Neuron (in vitro differentiated cells): ENCODE results near the gene ADK.

Experiments used
- H2AFZ ChIP-seq: one replicate; pipeline ENCODE4 v1.6.1; 2013; ENCODE audit warnings: low read depth, mild to moderate bottlenecking, inconsistent platforms, low read length, moderate library complexity
- H3K27me3 ChIP-seq: one replicate; pipeline ENCODE4 v1.6.1; 2013; ENCODE audit warnings: low read length; ENCODE audit not compliant: insufficient read depth
- H3K36me3 ChIP-seq: one replicate; pipeline ENCODE4 v1.6.1; 2013; ENCODE audit warnings: low read length; ENCODE audit not compliant: insufficient read depth
- H3K4me1 ChIP-seq: one replicate; pipeline ENCODE4 v1.6.1; 2013; ENCODE audit warnings: low read length; ENCODE audit not compliant: insufficient read depth
- H3K4me3 ChIP-seq: 2 replicates; pipeline ENCODE4 v1.5.1; 2013; ENCODE audit warnings: mild to moderate bottlenecking, low read length, moderate library complexity
- H3K9me3 ChIP-seq: one replicate; pipeline ENCODE4 v1.6.1; 2013; ENCODE audit warnings: low read length

ADK gene

GRCh38 chr10:74151879-74152722 lies 1.1 kb downstream of the ADK start:
- Histone ChIP-seq H3K4me1 (peaks cover 24% of the 10 kb centered on the region), H3K4me3 (peak overlapping the region; percentile 78)

GRCh38 chr10:74153123-74153522 lies 2.1 kb downstream of the ADK start:
- peaks cover 2% of the 10 kb centered on the region for H3K36me3 ChIP-seq
- H3K4me1 ChIP-seq = peaks cover 24% of the 10 kb centered on the region
- no peaks in the 10 kb centered on the region for H3K27me3 ChIP-seq
- no peaks in the 10 kb centered on the region for H3K9me3 ChIP-seq
- no peak overlapping the region for H2AFZ ChIP-seq
- peak overlapping the region; percentile 78 for H3K4me3 ChIP-seq

More at GRCh38 chr10:74151879-74152722, 1.1 kb downstream of the ADK start:
- Histone ChIP-seq H3K27me3 (no peaks in the 10 kb centered on the region), H3K36me3 (peaks cover 5% of the 10 kb centered on the region), H3K9me3 (no peaks in the 10 kb centered on the region), H2AFZ (peak overlapping the region; percentile 18)

- Histone ChIP-seq H3K36me3 (no peaks in the 10 kb centered on the region), H2AFZ (no peak overlapping the region), H3K4me1 (peaks cover 24% of the 10 kb centered on the region), H3K9me3 (no peaks in the 10 kb centered on the region), H3K4me3 (no peak overlapping the region), H3K27me3 (no peaks in the 10 kb centered on the region)
Measured at GRCh38 chr10:74153676-74154075, 2.7 kb downstream of the ADK start.

- Histone ChIP-seq H3K4me3 (no peak overlapping the region), H3K4me1 (peaks cover 14% of the 10 kb centered on the region), H2AFZ (no peak overlapping the region), H3K9me3 (no peaks in the 10 kb centered on the region), H3K36me3 (no peaks in the 10 kb centered on the region), H3K27me3 (no peaks in the 10 kb centered on the region)
Measured at GRCh38 chr10:74156919-74157289, 5.9 kb downstream of the ADK start.

GRCh38 chr10:74160013-74160412 lies 9.0 kb downstream of the ADK start:
- H3K4me1 ChIP-seq = no peaks in the 10 kb centered on the region
- no peaks in the 10 kb centered on the region for H3K27me3 ChIP-seq
- H2AFZ ChIP-seq = no peak overlapping the region
- H3K36me3 ChIP-seq = peaks cover 2% of the 10 kb centered on the region
- H3K9me3 ChIP-seq = no peaks in the 10 kb centered on the region
- H3K4me3 ChIP-seq = no peak overlapping the region

- no peak overlapping the region for H2AFZ ChIP-seq
- H3K27me3 ChIP-seq = no peaks in the 10 kb centered on the region
- H3K4me1 ChIP-seq = no peaks in the 10 kb centered on the region
- peaks cover 2% of the 10 kb centered on the region for H3K36me3 ChIP-seq
- no peak overlapping the region for H3K4me3 ChIP-seq
- H3K9me3 ChIP-seq = no peaks in the 10 kb centered on the region
Measured at GRCh38 chr10:74163319-74164068, 12.5 kb downstream of the ADK start.

- Histone ChIP-seq H3K9me3 (no peaks in the 10 kb centered on the region), H3K4me3 (no peak overlapping the region), H3K4me1 (no peaks in the 10 kb centered on the region), H2AFZ (no peak overlapping the region), H3K36me3 (peaks cover 2% of the 10 kb centered on the region), H3K27me3 (no peaks in the 10 kb centered on the region)
Measured at GRCh38 chr10:74164716-74165529, 13.9 kb downstream of the ADK start.

GRCh38 chr10:74165530-74165901 lies 14.5 kb downstream of the ADK start:
- H2AFZ ChIP-seq = no peak overlapping the region
- H3K9me3 ChIP-seq = no peaks in the 10 kb centered on the region
- H3K4me1 ChIP-seq = no peaks in the 10 kb centered on the region
- H3K36me3 ChIP-seq = peaks cover 2% of the 10 kb centered on the region
- H3K27me3 ChIP-seq = no peaks in the 10 kb centered on the region
- no peak overlapping the region for H3K4me3 ChIP-seq

- Histone ChIP-seq H3K27me3 (no peaks in the 10 kb centered on the region), H3K4me3 (no peak overlapping the region), H3K4me1 (no peaks in the 10 kb centered on the region), H3K9me3 (no peaks in the 10 kb centered on the region), H2AFZ (no peak overlapping the region), H3K36me3 (no peaks in the 10 kb centered on the region)
Measured at GRCh38 chr10:74167443-74167842, 16.4 kb downstream of the ADK start.

GRCh38 chr10:74171625-74172024 lies 20.6 kb downstream of the ADK start:
- Histone ChIP-seq H3K36me3 (no peaks in the 10 kb centered on the region), H3K9me3 (no peaks in the 10 kb centered on the region), H3K27me3 (no peaks in the 10 kb centered on the region), H3K4me3 (no peak overlapping the region), H2AFZ (no peak overlapping the region), H3K4me1 (peaks cover 5% of the 10 kb centered on the region)

- H3K27me3 ChIP-seq = no peaks in the 10 kb centered on the region
- no peak overlapping the region for H2AFZ ChIP-seq
- no peaks in the 10 kb centered on the region for H3K36me3 ChIP-seq
- peaks cover 12% of the 10 kb centered on the region for H3K4me1 ChIP-seq
- H3K9me3 ChIP-seq = no peaks in the 10 kb centered on the region
- H3K4me3 ChIP-seq = no peak overlapping the region
Measured at GRCh38 chr10:74174521-74174920, 23.5 kb downstream of the ADK start.

GRCh38 chr10:74175510-74176379 lies 24.7 kb downstream of the ADK start:
- H3K27me3 ChIP-seq = no peaks in the 10 kb centered on the region
- peak overlapping the region; percentile 62 for H3K4me3 ChIP-seq
- no peaks in the 10 kb centered on the region for H3K36me3 ChIP-seq
- peaks cover 12% of the 10 kb centered on the region for H3K4me1 ChIP-seq
- H2AFZ ChIP-seq = peak overlapping the region; percentile 99
- no peaks in the 10 kb centered on the region for H3K9me3 ChIP-seq
